Right lobe of liver (tissue), 6 donors: ENCODE results near the gene MARF1. TPM values are rescaled to one million over a fixed set of nuclear protein-coding genes. Genes with fewer than 3 reads are reported as not detected.

Source experiments
- ATAC-seq, 4 donors: fragments of 200-7000 bp; cut with Tn5 transposase; one replicate each; pipeline ENCODE4 v1.9.1; 2020; ENCODE audit warnings: mild to moderate bottlenecking in 4 of 4, moderate library complexity in 4 of 4
- DNase-seq, 3 donors: peaks; one replicate each; pipeline ENCODE4 v3.0.0-alpha.2; 2020
- H3K27ac ChIP-seq, 3 donors: fragments of 200-600 bp; one replicate each; pipeline ENCODE4 v1.8.0; 2022
- H3K27me3 ChIP-seq, 2 donors: fragments of 200-600 bp; one replicate each; pipeline ENCODE4 v1.8.0; 2022
- H3K36me3 ChIP-seq, 4 donors: fragments of 200-600 bp; sonication (generic) in 1 of 4; one replicate each; pipeline versions ENCODE4 v1.5.1 to v1.8.0; 2017 to 2022; ENCODE audit warnings: control low read depth in 1 of 4
- H3K4me1 ChIP-seq, 4 donors: fragments of 200-600 bp; sonication (generic) in 1 of 4; one replicate each; pipeline versions ENCODE4 v1.5.1 to v1.8.0; 2017 to 2022; ENCODE audit warnings: control low read depth in 1 of 4
- H3K4me3 ChIP-seq, 3 donors: fragments of 200-600 bp; one replicate each; pipeline ENCODE4 v1.8.0; 2022
- H3K9me3 ChIP-seq, 4 donors: fragments of 200-600 bp; sonication (generic) in 1 of 4; one replicate each; pipeline versions ENCODE4 v1.5.1 to v1.8.0; 2017 to 2022; ENCODE audit warnings: control low read depth in 1 of 4
- POLR2A ChIP-seq: fragments of 450-650 bp; IDR thresholded peaks from one replicate; pipeline ENCODE4 v1.6.1; 2017; ENCODE audit warnings: antibody characterized with exemption, mild to moderate bottlenecking
- WGBS: methylation state at CpG from one replicate; pipeline ENCODE4 v1.1.6; 2018; ENCODE audit warnings: low coverage, low lambda C conversion rate; ENCODE audit not compliant: insufficient coverage; ENCODE audit errors: missing lambda C conversion rate; 5-methylcytosine and 5-hydroxymethylcytosine counted together
- intact Hi-C, 2 donors: fragments of 100-400 bp; cut with DNase I; formaldehyde crosslinking; loops; one replicate each; pipeline versions ENCODE4 v1.11.2 to v1.14.1; 2022
- total RNA-seq, 6 experiments: library from RNA; depleted of rRNA in 2 of 6; stranded (reverse); fragments of >200 nt in 2 of 6; fragmentation: NEBNext Ultra II Directional in 3 of 6; extraction: Animal tissue kit (Norgen Biotek cat#: 25700) in 3 of 6; gene quantifications; one replicate each; pipeline versions ENCODE4 v1.1.0 to v1.2.4, GENCODE V29; 2016 to 2023
- TF ChIP-seq, protein P1 (sequence below), 4 donors: fragments of 200-600 bp in 3 of 4; fragments of 450-650 bp in 1 of 4; IDR thresholded peaks; one replicate each; pipeline versions ENCODE4 v1.5.1 to v1.8.0; 2016 to 2022; ENCODE audit warnings: antibody characterized with exemption in 4 of 4, mild to moderate bottlenecking in 2 of 4
- donor health status: DM: no; HTN: yes; CAD: no.
- donor health status: DM: no; HTN: no; CAD: no.
- donor health status: DM: no; HTN: no; CAD: no.
- donor health status: DM: no; HTN: yes; CAD: no.
- donor health status: DM: no; HTN: yes; CAD: no.

MARF1 gene
- total RNA-seq, 6 experiments from 2014 or later = 17.2 to 44.2 (median 31.2) TPM

DNA sequence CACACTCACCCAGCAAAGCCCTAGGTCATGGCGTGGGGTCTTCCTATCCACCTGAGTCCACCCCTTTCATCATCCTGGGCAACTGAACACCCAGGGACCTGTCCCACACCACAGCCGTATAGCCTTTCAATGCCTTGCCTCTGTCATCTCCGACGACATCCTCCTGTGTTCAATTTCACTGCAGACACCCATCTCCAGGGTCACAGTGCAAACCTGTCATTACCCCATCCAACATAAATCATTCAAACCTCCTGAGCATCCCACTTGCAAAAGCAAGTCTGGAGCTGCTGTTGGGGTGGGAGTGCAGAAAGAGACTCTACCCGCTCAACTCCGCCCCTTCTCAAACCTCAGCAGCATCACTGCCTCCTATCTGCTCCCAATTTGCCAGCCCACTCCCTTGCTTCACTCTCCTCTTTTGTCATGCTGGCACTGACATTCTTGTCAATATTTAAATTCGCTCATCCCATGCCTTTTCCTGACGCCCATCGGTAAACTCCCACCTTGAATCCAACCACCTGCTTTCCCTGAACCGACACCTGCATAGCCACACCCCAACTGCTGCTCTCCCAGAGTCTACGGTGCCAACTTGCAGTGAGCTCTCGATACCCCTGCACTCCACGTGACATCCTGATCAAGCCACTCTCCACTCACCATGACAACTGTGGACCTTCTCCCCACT, 37.0 kb downstream of the MARF1 start:
- H3K9me3 ChIP-seq = no peaks in the 10 kb centered on the region
- no peak overlapping the region for H3K4me3 ChIP-seq
- peaks cover 0 to 58% (median 24%) of the 10 kb centered on the region in 4 donors for H3K4me1 ChIP-seq
- 77% methylated on average over 10 of the region's 13 CpGs for WGBS
- H3K27me3 ChIP-seq = no peaks in the 10 kb centered on the region
- H3K27ac ChIP-seq = peak overlapping the region in 1 of 3 donors; percentile 90
- intact Hi-C loops = no loop called here
- ATAC-seq = peak in 1 of 4 donors; percentile 1
- TF ChIP-seq, protein P1, sequence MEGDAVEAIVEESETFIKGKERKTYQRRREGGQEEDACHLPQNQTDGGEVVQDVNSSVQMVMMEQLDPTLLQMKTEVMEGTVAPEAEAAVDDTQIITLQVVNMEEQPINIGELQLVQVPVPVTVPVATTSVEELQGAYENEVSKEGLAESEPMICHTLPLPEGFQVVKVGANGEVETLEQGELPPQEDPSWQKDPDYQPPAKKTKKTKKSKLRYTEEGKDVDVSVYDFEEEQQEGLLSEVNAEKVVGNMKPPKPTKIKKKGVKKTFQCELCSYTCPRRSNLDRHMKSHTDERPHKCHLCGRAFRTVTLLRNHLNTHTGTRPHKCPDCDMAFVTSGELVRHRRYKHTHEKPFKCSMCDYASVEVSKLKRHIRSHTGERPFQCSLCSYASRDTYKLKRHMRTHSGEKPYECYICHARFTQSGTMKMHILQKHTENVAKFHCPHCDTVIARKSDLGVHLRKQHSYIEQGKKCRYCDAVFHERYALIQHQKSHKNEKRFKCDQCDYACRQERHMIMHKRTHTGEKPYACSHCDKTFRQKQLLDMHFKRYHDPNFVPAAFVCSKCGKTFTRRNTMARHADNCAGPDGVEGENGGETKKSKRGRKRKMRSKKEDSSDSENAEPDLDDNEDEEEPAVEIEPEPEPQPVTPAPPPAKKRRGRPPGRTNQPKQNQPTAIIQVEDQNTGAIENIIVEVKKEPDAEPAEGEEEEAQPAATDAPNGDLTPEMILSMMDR (IDR thresholded peaks at IDR 0.05) = no peak
- no peak for TF ChIP-seq POLR2A
- no peak for DNase-seq
- H3K36me3 ChIP-seq = peaks cover 0 to 40% (median 19%) of the 10 kb centered on the region in 4 donors

GRCh38 chr16:15604460-15605440, 38.2 kb downstream of the MARF1 start:
- DNase-seq (peak; percentile 71 to 85 (median 84)), ATAC-seq (peak; percentile 54 to 74 (median 62))
- WGBS = 56% methylated on average over 9 of the region's 14 CpGs
- H3K9me3 ChIP-seq = no peaks in the 10 kb centered on the region
- no peaks in the 10 kb centered on the region for H3K27me3 ChIP-seq
- peaks cover 0 to 40% (median 17%) of the 10 kb centered on the region in 4 donors for H3K36me3 ChIP-seq
- peaks cover 0 to 57% (median 24%) of the 10 kb centered on the region in 4 donors for H3K4me1 ChIP-seq
- no peak overlapping the region for H3K4me3 ChIP-seq
- intact Hi-C loops = no loop called here
- no peak for TF ChIP-seq POLR2A
- peak overlapping the region; percentile 30 to 90 (median 67) for H3K27ac ChIP-seq

DNA sequence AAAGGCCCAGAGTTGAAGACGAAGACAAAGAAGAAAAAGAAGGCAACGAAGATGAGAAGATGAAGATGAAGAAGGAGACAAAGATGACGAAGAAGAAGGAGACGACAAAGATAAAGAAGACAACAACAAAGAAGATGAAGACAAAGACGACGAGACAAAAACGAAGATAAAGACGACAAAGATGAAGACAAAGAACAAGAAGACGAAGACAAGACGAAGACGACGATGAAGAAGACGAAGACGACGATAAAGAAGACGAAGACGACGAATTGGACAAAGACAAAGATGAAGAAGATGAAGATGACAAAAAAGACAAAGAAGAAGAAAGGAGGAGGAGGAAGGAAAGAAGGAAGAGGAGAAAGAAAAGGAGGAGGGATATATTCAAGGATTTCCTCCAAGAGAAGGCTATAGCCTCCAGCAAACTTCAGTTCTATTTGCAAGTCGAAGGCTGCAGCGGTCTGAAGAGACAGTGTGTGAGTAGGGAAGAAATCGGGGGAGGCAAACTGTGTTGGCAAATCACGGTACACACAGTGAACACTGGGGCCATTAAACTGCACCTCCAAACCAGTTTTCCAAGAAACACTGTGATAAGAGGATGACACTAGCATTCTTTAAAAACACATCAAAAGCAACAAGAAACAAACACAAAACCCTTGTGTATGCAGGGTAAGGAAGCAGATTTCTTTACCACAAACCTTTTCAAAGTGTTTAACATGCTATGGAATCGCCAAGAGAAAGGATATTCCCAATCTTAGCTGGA, 40.5 kb downstream of the MARF1 start:
- Histone ChIP-seq H3K36me3 (peaks cover 0 to 57% (median 28%) of the 10 kb centered on the region in 4 donors), H3K4me1 (peaks cover 0 to 39% (median 17%) of the 10 kb centered on the region in 4 donors), H3K27me3 (no peaks in the 10 kb centered on the region), H3K27ac (no peak overlapping the region), H3K9me3 (no peaks in the 10 kb centered on the region), H3K4me3 (no peak overlapping the region)
- TF ChIP-seq POLR2A = no peak
- TF ChIP-seq, protein P1 (IDR thresholded peaks at IDR 0.05) = no peak
- ATAC-seq (no peak), DNase-seq (no peak)
- 91% methylated on average over 14 of the region's 23 CpGs for WGBS
- intact Hi-C loops = no loop called here

DNA sequence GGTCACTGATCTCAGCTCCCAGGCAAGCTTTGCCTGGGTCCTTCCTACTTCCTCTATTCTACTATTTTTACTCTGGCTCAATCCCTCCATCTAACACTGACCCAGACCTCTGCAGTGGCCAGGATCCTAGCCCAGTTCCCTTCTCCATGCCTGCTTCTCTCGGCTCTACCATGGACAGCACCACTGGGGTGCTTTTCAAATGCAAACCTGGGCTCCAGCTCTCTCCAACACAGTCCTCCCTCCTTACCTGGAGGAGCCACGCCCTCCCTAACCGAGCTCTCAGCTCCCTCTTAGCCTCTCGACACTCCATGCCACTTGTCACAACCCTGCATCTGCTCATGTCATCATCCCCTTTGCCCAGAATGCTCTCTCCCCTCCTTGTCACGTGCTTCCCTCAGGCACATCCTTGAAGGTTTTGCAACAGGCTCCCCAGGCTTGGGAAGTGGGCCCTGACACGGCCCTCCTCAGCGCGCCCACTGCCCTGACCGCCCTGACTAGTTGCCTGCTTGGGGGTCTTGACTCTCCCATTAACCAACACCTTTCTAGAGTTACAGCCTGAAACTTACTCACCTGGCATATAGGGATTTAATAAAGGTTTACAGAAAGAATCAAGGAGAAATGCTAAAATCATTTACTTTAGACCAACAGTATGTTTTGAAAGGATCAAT, 41.6 kb downstream of the MARF1 start:
- intact Hi-C loops = no loop called here
- H3K36me3 ChIP-seq = peaks cover 0 to 63% (median 32%) of the 10 kb centered on the region in 4 donors
- DNase-seq = no peak

More for the DNA sequence above, 41.6 kb downstream of the MARF1 start:
- Histone ChIP-seq H3K9me3 (no peaks in the 10 kb centered on the region), H3K27ac (no peak overlapping the region), H3K4me1 (peaks cover 0 to 28% (median 11%) of the 10 kb centered on the region in 4 donors), H3K4me3 (no peak overlapping the region), H3K27me3 (no peaks in the 10 kb centered on the region)
- TF ChIP-seq, protein P1 (IDR thresholded peaks at IDR 0.05) = no peak
- no peak for TF ChIP-seq POLR2A
- no peak for ATAC-seq
- 91% methylated on average over 8 of the region's 9 CpGs for WGBS
